HL-60 (cell line): ENCODE data around the gene STXBP2.

Experiments used
- SPI1 ChIP-seq: IDR thresholded peaks from 2 replicates; pipeline ENCODE4 v1.6.1; 2012; ENCODE audit warnings: low read depth, mild to moderate bottlenecking, borderline replicate concordance
- TF ChIP-seq, protein P1 (sequence below): IDR thresholded peaks from one replicate; pipeline ENCODE4 v1.5.1; 2011; ENCODE audit warnings: low read length, control low read depth, inconsistent platforms; ENCODE audit not compliant: insufficient read depth

DNA sequence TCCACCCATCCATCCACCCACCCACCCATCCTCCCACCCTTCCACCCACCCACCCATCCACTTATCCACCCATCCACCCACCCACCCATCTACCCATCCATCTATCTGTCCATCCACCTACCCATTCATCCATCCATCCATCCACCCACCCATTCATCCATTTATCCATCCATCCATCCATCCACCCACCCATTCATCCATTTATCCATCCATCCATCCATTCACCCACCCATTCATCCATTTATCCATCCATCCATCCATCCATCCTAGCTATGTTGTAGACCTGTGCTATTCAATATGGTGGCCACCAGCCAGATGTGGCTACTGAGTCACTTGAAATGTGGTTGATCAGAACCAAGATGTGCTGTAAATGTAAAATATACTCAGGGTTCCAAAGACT lies 36.2 kb upstream of the STXBP2 start:
- TF ChIP-seq, protein P1, sequence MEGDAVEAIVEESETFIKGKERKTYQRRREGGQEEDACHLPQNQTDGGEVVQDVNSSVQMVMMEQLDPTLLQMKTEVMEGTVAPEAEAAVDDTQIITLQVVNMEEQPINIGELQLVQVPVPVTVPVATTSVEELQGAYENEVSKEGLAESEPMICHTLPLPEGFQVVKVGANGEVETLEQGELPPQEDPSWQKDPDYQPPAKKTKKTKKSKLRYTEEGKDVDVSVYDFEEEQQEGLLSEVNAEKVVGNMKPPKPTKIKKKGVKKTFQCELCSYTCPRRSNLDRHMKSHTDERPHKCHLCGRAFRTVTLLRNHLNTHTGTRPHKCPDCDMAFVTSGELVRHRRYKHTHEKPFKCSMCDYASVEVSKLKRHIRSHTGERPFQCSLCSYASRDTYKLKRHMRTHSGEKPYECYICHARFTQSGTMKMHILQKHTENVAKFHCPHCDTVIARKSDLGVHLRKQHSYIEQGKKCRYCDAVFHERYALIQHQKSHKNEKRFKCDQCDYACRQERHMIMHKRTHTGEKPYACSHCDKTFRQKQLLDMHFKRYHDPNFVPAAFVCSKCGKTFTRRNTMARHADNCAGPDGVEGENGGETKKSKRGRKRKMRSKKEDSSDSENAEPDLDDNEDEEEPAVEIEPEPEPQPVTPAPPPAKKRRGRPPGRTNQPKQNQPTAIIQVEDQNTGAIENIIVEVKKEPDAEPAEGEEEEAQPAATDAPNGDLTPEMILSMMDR, result no peak
- no peak for TF ChIP-seq SPI1
